Sigmoid colon (tissue), 4 donors: ENCODE measurements around the gene TLE6.
"Not testable (repeated sequence)": the region's sequence is repeated elsewhere in the genome, so short reads cannot be mapped to it uniquely, and the experiment has no call there.

ENCODE experiments used
- POLR2AphosphoS5 ChIP-seq, 4 donors: sonication (generic); formaldehyde crosslinking; IDR thresholded peaks; one replicate each; pipeline ENCODE4 v1.6.1; 2017; ENCODE audit warnings: antibody characterized with exemption in 4 of 4
- TF ChIP-seq, protein P1 (sequence below), 4 experiments: fragments of 450-650 bp in 3 of 4; fragments of 200-600 bp in 1 of 4; IDR thresholded peaks; one replicate each; pipeline ENCODE4 v1.5.1; 2016 to 2019; ENCODE audit warnings: antibody characterized with exemption in 4 of 4, mild to moderate bottlenecking in 3 of 4, moderate library complexity in 2 of 4

DNA sequence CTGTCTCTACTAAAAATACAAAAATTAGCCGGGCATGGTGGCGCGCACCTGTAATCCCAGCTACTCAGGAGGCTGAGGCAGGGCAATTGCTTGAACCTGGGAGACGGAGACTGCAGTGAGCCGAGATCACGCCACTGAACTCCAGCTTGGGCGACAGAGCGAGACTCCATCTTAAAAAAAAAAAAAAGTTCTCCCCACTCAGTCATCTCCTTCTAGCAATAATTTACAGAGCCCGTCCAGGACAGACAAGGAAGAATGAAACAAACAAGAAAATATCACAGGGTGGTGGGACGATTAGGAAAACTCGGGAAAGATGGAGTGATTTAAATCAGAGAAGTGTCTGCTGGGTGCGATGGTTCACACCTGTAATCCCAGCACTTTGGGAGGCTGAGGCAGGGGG lies 13.7 kb upstream of the TLE6 start:
- TF ChIP-seq POLR2AphosphoS5 (IDR thresholded peaks at IDR 0.05) = not testable (repeated sequence)
- TF ChIP-seq, protein P1, sequence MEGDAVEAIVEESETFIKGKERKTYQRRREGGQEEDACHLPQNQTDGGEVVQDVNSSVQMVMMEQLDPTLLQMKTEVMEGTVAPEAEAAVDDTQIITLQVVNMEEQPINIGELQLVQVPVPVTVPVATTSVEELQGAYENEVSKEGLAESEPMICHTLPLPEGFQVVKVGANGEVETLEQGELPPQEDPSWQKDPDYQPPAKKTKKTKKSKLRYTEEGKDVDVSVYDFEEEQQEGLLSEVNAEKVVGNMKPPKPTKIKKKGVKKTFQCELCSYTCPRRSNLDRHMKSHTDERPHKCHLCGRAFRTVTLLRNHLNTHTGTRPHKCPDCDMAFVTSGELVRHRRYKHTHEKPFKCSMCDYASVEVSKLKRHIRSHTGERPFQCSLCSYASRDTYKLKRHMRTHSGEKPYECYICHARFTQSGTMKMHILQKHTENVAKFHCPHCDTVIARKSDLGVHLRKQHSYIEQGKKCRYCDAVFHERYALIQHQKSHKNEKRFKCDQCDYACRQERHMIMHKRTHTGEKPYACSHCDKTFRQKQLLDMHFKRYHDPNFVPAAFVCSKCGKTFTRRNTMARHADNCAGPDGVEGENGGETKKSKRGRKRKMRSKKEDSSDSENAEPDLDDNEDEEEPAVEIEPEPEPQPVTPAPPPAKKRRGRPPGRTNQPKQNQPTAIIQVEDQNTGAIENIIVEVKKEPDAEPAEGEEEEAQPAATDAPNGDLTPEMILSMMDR (IDR thresholded peaks at IDR 0.05) = not testable (repeated sequence)
